ENCODE data around the gene MAL.

The MAL gene

GRCh38 chr2:95015261-95015912 lies 10.1 kb upstream of the MAL start:
- H3K27ac ChIP-seq (ENCODE audit: insufficient read depth, low read depth, low read length, poor library complexity, severe bottlenecking): no peak overlapping the region
- WGBS, 2 experiments: 93 to 94% methylated on average over 15 of the region's 15 CpGs
- no peaks in the 10 kb centered on the region for H3K9me3 ChIP-seq (ENCODE audit: control insufficient read depth, low read length)
- H3K36me3 ChIP-seq (ENCODE audit: control insufficient read depth, insufficient read depth, low read length): no peaks in the 10 kb centered on the region
- H3K27me3 ChIP-seq (ENCODE audit: control insufficient read depth, insufficient read depth, low read length, poor library complexity, severe bottlenecking): no peaks in the 10 kb centered on the region
- H3K4me3 ChIP-seq (ENCODE audit: insufficient read depth, low read depth, low read length): no peak overlapping the region
- H3K4me1 ChIP-seq (ENCODE audit: control insufficient read depth, insufficient read depth, low read length): no peaks in the 10 kb centered on the region

GRCh38 chr2:95016616-95017015 lies 8.9 kb upstream of the MAL start:
- Histone ChIP-seq H3K4me3 (ENCODE audit: insufficient read depth, low read depth, low read length) (no peak overlapping the region), H3K36me3 (ENCODE audit: control insufficient read depth, insufficient read depth, low read length) (no peaks in the 10 kb centered on the region), H3K27ac (ENCODE audit: insufficient read depth, low read depth, low read length, poor library complexity, severe bottlenecking) (no peak overlapping the region), H3K9me3 (ENCODE audit: control insufficient read depth, low read length) (no peaks in the 10 kb centered on the region), H3K4me1 (ENCODE audit: control insufficient read depth, insufficient read depth, low read length) (no peaks in the 10 kb centered on the region), H3K27me3 (ENCODE audit: control insufficient read depth, insufficient read depth, low read length, poor library complexity, severe bottlenecking) (no peaks in the 10 kb centered on the region)
- 77 to 79% methylated on average over 9 of the region's 9 CpGs for WGBS, 2 experiments

DNA sequence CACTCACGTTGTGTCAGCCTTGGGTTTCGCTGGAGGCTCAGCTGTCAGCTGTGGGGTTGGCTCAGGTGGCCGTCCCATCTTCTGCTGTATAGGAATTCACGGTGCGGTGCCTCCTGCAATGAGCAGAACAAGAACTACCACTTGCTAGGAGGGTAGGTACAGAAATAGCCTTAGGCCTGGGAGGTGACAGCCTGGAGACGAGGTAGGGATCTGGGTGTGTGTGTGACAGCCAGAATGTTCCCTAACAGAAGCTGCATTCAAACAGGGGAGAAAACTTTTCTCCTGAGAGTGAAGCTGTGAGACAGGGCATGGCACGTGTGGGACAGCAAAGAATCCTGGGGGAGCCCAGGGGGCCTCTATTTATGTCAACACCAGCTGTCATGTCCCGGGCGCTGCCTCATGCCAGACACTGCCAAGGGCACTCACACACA lies 8.4 kb upstream of the MAL start:
- H3K4me1 ChIP-seq (ENCODE audit: control insufficient read depth, insufficient read depth, low read length): no peaks in the 10 kb centered on the region
- H3K9me3 ChIP-seq (ENCODE audit: control insufficient read depth, low read length): no peaks in the 10 kb centered on the region
- H3K27ac ChIP-seq (ENCODE audit: insufficient read depth, low read depth, low read length, poor library complexity, severe bottlenecking): no peak overlapping the region
- WGBS, 2 experiments: 87% methylated on average over 9 of the region's 9 CpGs
- no peaks in the 10 kb centered on the region for H3K27me3 ChIP-seq (ENCODE audit: control insufficient read depth, insufficient read depth, low read length, poor library complexity, severe bottlenecking)
- H3K36me3 ChIP-seq (ENCODE audit: control insufficient read depth, insufficient read depth, low read length): no peaks in the 10 kb centered on the region
- no peak overlapping the region for H3K4me3 ChIP-seq (ENCODE audit: insufficient read depth, low read depth, low read length)

DNA sequence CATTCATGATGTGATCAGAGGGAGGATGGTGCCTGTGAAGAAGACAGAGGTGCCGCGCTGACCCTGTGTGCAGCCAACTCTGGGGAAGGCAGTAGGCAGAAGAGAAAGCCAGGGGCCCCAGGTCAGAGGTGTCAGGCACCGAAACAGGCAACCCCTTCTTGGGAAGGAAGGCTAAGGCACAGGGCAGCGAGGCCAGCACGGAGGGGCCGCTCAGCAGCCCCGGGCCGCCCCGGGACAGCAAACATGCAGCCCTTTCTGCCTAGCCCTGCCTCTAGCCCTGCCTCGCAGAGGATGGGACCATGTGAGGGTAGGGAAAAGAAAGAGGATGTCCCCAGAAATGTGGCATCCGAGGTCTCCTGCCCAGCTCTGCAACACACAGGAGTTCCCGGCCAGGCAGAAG lies 7.7 kb upstream of the MAL start:
- Histone ChIP-seq H3K36me3 (ENCODE audit: control insufficient read depth, insufficient read depth, low read length) (no peaks in the 10 kb centered on the region), H3K27ac (ENCODE audit: insufficient read depth, low read depth, low read length, poor library complexity, severe bottlenecking) (no peak overlapping the region), H3K4me1 (ENCODE audit: control insufficient read depth, insufficient read depth, low read length) (no peaks in the 10 kb centered on the region), H3K27me3 (ENCODE audit: control insufficient read depth, insufficient read depth, low read length, poor library complexity, severe bottlenecking) (peaks cover 2% of the 10 kb centered on the region), H3K4me3 (ENCODE audit: insufficient read depth, low read depth, low read length) (no peak overlapping the region), H3K9me3 (ENCODE audit: control insufficient read depth, low read length) (no peaks in the 10 kb centered on the region)
- WGBS, 2 experiments: 86 to 88% methylated on average over 12 of the region's 12 CpGs

- no peaks in the 10 kb centered on the region for H3K9me3 ChIP-seq (ENCODE audit: control insufficient read depth, low read length)
- no peaks in the 10 kb centered on the region for H3K36me3 ChIP-seq (ENCODE audit: control insufficient read depth, insufficient read depth, low read length)
- no peaks in the 10 kb centered on the region for H3K4me1 ChIP-seq (ENCODE audit: control insufficient read depth, insufficient read depth, low read length)
- peaks cover 7% of the 10 kb centered on the region for H3K27me3 ChIP-seq (ENCODE audit: control insufficient read depth, insufficient read depth, low read length, poor library complexity, severe bottlenecking)
- H3K4me3 ChIP-seq (ENCODE audit: insufficient read depth, low read depth, low read length): no peak overlapping the region
- no peak overlapping the region for H3K27ac ChIP-seq (ENCODE audit: insufficient read depth, low read depth, low read length, poor library complexity, severe bottlenecking)
- WGBS, 2 experiments: 80% methylated on average over 10 of the region's 10 CpGs
Measured at GRCh38 chr2:95018301-95018700, 7.2 kb upstream of the MAL start.

DNA sequence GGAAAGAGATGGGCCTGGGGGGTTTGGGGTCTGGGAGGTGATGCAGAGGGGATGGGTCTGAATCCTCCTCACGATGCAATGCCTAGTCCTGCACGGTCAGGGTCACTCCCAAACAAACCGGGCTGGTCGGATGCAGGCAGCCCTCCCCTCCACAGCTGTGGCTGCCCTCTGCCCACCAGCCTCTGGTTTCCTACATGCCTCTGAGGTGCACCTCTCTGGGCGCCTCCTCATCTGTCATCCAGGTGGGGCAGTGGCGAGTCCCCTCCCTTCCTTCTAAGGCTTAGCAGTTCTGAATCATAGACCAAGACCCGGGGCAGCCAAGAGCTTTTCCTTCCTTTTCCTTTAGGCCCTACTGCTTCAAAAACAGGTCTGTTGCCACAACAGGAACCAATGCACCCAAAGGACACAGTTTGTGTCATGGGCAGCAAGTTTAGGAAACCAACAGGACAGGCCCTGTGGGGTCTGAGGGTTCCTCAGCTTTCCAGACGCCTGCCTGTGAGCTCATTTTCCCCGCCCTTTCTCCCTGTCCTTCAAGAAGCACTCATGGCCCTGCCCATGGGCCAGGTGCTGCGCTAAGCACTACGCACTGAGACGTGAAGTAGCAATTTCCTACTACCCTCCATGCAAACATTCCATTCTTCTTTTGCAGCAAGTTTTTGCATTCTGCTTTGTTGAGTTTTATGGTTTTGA lies 6.5 kb upstream of the MAL start:
- H3K27me3 ChIP-seq (ENCODE audit: control insufficient read depth, insufficient read depth, low read length, poor library complexity, severe bottlenecking): peaks cover 14% of the 10 kb centered on the region
- no peaks in the 10 kb centered on the region for H3K36me3 ChIP-seq (ENCODE audit: control insufficient read depth, insufficient read depth, low read length)
- 85 to 89% methylated on average over 12 of the region's 12 CpGs for WGBS, 2 experiments
- no peaks in the 10 kb centered on the region for H3K4me1 ChIP-seq (ENCODE audit: control insufficient read depth, insufficient read depth, low read length)
- H3K9me3 ChIP-seq (ENCODE audit: control insufficient read depth, low read length): no peaks in the 10 kb centered on the region
- H3K4me3 ChIP-seq (ENCODE audit: insufficient read depth, low read depth, low read length): no peak overlapping the region
- no peak overlapping the region for H3K27ac ChIP-seq (ENCODE audit: insufficient read depth, low read depth, low read length, poor library complexity, severe bottlenecking)

- H3K9me3 ChIP-seq (ENCODE audit: control insufficient read depth, low read length): no peaks in the 10 kb centered on the region
- 87 to 95% methylated on average over 4 of the region's 4 CpGs for WGBS, 2 experiments
- no peak overlapping the region for H3K4me3 ChIP-seq (ENCODE audit: insufficient read depth, low read depth, low read length)
- no peak overlapping the region for H3K27ac ChIP-seq (ENCODE audit: insufficient read depth, low read depth, low read length, poor library complexity, severe bottlenecking)
- no peaks in the 10 kb centered on the region for H3K36me3 ChIP-seq (ENCODE audit: control insufficient read depth, insufficient read depth, low read length)
- no peaks in the 10 kb centered on the region for H3K4me1 ChIP-seq (ENCODE audit: control insufficient read depth, insufficient read depth, low read length)
- H3K27me3 ChIP-seq (ENCODE audit: control insufficient read depth, insufficient read depth, low read length, poor library complexity, severe bottlenecking): peaks cover 19% of the 10 kb centered on the region
Measured at GRCh38 chr2:95019572-95019971, 5.9 kb upstream of the MAL start.

- H3K9me3 ChIP-seq (ENCODE audit: control insufficient read depth, low read length): no peaks in the 10 kb centered on the region
- H3K27me3 ChIP-seq (ENCODE audit: control insufficient read depth, insufficient read depth, low read length, poor library complexity, severe bottlenecking): peaks cover 28% of the 10 kb centered on the region
- WGBS, 2 experiments: 89 to 92% methylated on average over 9 of the region's 9 CpGs
- H3K36me3 ChIP-seq (ENCODE audit: control insufficient read depth, insufficient read depth, low read length): no peaks in the 10 kb centered on the region
- no peak overlapping the region for H3K4me3 ChIP-seq (ENCODE audit: insufficient read depth, low read depth, low read length)
- H3K27ac ChIP-seq (ENCODE audit: insufficient read depth, low read depth, low read length, poor library complexity, severe bottlenecking): no peak overlapping the region
- H3K4me1 ChIP-seq (ENCODE audit: control insufficient read depth, insufficient read depth, low read length): peaks cover 7% of the 10 kb centered on the region
Measured at GRCh38 chr2:95020275-95021022, 5.1 kb upstream of the MAL start.

DNA sequence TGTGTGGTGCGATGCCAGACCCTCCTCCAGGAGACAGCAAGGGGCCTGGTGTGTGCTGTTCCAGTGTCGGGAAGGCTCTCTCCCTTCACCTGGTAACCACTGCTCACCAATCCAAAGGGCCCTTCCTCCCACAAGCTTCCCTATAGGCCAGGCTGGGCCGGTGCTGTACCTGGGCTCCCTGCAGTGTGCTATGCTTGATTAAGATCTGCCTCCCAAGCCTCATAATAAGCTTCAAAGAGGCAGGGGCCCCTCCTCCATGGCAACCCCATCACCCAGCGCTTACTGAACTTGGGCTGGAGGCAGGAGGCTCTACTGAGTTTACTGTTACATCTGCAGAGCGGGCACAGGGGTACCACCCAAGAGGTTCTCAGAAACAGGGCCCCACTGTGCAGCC lies 4.5 kb upstream of the MAL start:
- no peaks in the 10 kb centered on the region for H3K9me3 ChIP-seq (ENCODE audit: control insufficient read depth, low read length)
- H3K27me3 ChIP-seq (ENCODE audit: control insufficient read depth, insufficient read depth, low read length, poor library complexity, severe bottlenecking): peaks cover 34% of the 10 kb centered on the region
- H3K4me1 ChIP-seq (ENCODE audit: control insufficient read depth, insufficient read depth, low read length): peaks cover 8% of the 10 kb centered on the region
- no peak overlapping the region for H3K27ac ChIP-seq (ENCODE audit: insufficient read depth, low read depth, low read length, poor library complexity, severe bottlenecking)
- H3K36me3 ChIP-seq (ENCODE audit: control insufficient read depth, insufficient read depth, low read length): no peaks in the 10 kb centered on the region
- H3K4me3 ChIP-seq (ENCODE audit: insufficient read depth, low read depth, low read length): no peak overlapping the region
- WGBS, 2 experiments: 82 to 90% methylated on average over 5 of the region's 5 CpGs

GRCh38 chr2:95021847-95022246 lies 3.7 kb upstream of the MAL start:
- H3K9me3 ChIP-seq (ENCODE audit: control insufficient read depth, low read length): no peaks in the 10 kb centered on the region
- no peaks in the 10 kb centered on the region for H3K36me3 ChIP-seq (ENCODE audit: control insufficient read depth, insufficient read depth, low read length)
- peaks cover 8% of the 10 kb centered on the region for H3K4me1 ChIP-seq (ENCODE audit: control insufficient read depth, insufficient read depth, low read length)
- no peak overlapping the region for H3K27ac ChIP-seq (ENCODE audit: insufficient read depth, low read depth, low read length, poor library complexity, severe bottlenecking)
- 75 to 77% methylated on average over 4 of the region's 4 CpGs for WGBS, 2 experiments
- no peak overlapping the region for H3K4me3 ChIP-seq (ENCODE audit: insufficient read depth, low read depth, low read length)
- H3K27me3 ChIP-seq (ENCODE audit: control insufficient read depth, insufficient read depth, low read length, poor library complexity, severe bottlenecking): peaks cover 42% of the 10 kb centered on the region
